DOHH2 (cell line): Measurements from ENCODE around the gene CRYBG2.

ENCODE experiments used
- H3F3A ChIP-seq: fragments of 200-600 bp; sonication (generic), shearing (Covaris generic); 2 replicates; pipeline ENCODE4 v1.6.0; 2016; ENCODE audit warnings: antibody characterized with exemption, mild to moderate bottlenecking; ENCODE audit not compliant: control insufficient read depth, insufficient read depth
- H3K27ac ChIP-seq: fragments of 200-600 bp; sonication (generic); 2 replicates; pipeline ENCODE4 v1.5.1; 2014; ENCODE audit warnings: low read depth, mild to moderate bottlenecking, low read length, moderate library complexity
- H3K27me3 ChIP-seq: fragments of 200-600 bp; sonication (generic); 2 replicates; pipeline ENCODE4 v1.6.1; 2014; ENCODE audit warnings: mild to moderate bottlenecking, low read length, mixed read lengths; ENCODE audit not compliant: control insufficient read depth
- H3K36me3 ChIP-seq: fragments of 200-600 bp; sonication (generic); 2 replicates; pipeline ENCODE4 v1.6.1; 2014; ENCODE audit warnings: mild to moderate bottlenecking, low read length, moderate library complexity, mixed read lengths; ENCODE audit not compliant: control insufficient read depth
- H3K4me1 ChIP-seq: fragments of 200-600 bp; sonication (generic); 2 replicates; pipeline ENCODE4 v1.6.1; 2014; ENCODE audit warnings: mild to moderate bottlenecking, low read length, mixed read lengths; ENCODE audit not compliant: control insufficient read depth
- H3K4me2 ChIP-seq: fragments of 200-600 bp; sonication (generic); 2 replicates; pipeline ENCODE4 v1.6.0; 2014; ENCODE audit warnings: mild to moderate bottlenecking, low read length, moderate library complexity
- H3K4me3 ChIP-seq: fragments of 200-600 bp; sonication (generic); 2 replicates; pipeline ENCODE4 v1.5.1; 2014; ENCODE audit warnings: mild to moderate bottlenecking, low read length, mixed read lengths
- H3K79me2 ChIP-seq: fragments of 200-600 bp; sonication (generic); 2 replicates; pipeline ENCODE4 v1.6.1; 2014; ENCODE audit warnings: mild to moderate bottlenecking, low read length, mixed read lengths; ENCODE audit not compliant: control insufficient read depth
- H3K9me2 ChIP-seq: fragments of 200-600 bp; sonication (generic); replicated peaks from 2 replicates; pipeline ENCODE4 v1.6.1; 2014; ENCODE audit warnings: mild to moderate bottlenecking, low read length, mixed read lengths; ENCODE audit not compliant: control insufficient read depth
- H3K9me3 ChIP-seq: fragments of 200-600 bp; sonication (generic); 2 replicates; pipeline ENCODE4 v1.6.1; 2014; ENCODE audit warnings: antibody characterized with exemption, low read length, mixed read lengths; ENCODE audit not compliant: control insufficient read depth, insufficient read depth
- H4K20me1 ChIP-seq: fragments of 200-600 bp; sonication (generic); 2 replicates; pipeline ENCODE4 v1.6.0; 2014; ENCODE audit warnings: low read depth, mild to moderate bottlenecking, antibody characterized with exemption, low read length, moderate library complexity; ENCODE audit not compliant: control insufficient read depth, insufficient read depth
- EZH2phosphoT487 ChIP-seq: fragments of 200-600 bp; sonication (generic); IDR thresholded peaks from 2 replicates; pipeline ENCODE4 v1.6.1; 2017; ENCODE audit warnings: borderline replicate concordance, mild to moderate bottlenecking, antibody characterized with exemption, low read length, moderate library complexity, mixed read lengths
- TF ChIP-seq, protein P1 (sequence below): fragments of 200-600 bp; sonication (generic); IDR thresholded peaks from one replicate; pipeline ENCODE4 v1.5.1; 2014; ENCODE audit warnings: antibody characterized with exemption, mild to moderate bottlenecking, low read depth, low read length; ENCODE audit not compliant: poor library complexity, severe bottlenecking

CRYBG2 gene

GRCh38 chr1:26353976-26354820, at the start of gene CRYBG2:
Gene CRYBG2, minus strand, starts transcription at chr1:26354130. Its CDS starts 7,473 bp downstream, at chr1:26346657.
- H3K9me2 ChIP-seq, result no peaks in the 10 kb centered on the region
- no peaks in the 10 kb centered on the region for H3K36me3 ChIP-seq
- TF ChIP-seq, protein P1, sequence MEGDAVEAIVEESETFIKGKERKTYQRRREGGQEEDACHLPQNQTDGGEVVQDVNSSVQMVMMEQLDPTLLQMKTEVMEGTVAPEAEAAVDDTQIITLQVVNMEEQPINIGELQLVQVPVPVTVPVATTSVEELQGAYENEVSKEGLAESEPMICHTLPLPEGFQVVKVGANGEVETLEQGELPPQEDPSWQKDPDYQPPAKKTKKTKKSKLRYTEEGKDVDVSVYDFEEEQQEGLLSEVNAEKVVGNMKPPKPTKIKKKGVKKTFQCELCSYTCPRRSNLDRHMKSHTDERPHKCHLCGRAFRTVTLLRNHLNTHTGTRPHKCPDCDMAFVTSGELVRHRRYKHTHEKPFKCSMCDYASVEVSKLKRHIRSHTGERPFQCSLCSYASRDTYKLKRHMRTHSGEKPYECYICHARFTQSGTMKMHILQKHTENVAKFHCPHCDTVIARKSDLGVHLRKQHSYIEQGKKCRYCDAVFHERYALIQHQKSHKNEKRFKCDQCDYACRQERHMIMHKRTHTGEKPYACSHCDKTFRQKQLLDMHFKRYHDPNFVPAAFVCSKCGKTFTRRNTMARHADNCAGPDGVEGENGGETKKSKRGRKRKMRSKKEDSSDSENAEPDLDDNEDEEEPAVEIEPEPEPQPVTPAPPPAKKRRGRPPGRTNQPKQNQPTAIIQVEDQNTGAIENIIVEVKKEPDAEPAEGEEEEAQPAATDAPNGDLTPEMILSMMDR, result no peak
- no peak for TF ChIP-seq EZH2phosphoT487
- peaks cover 7% of the 10 kb centered on the region for H3K27me3 ChIP-seq
- H3K27ac ChIP-seq, result no peak within 1 kb of the TSS
- no peaks in the 10 kb centered on the region for H4K20me1 ChIP-seq
- no peak within 1 kb of the TSS for H3K4me3 ChIP-seq
- H3K4me2 ChIP-seq, result no peak within 1 kb of the TSS
- no peaks in the 10 kb centered on the region for H3F3A ChIP-seq
- no peaks in the 10 kb centered on the region for H3K79me2 ChIP-seq
- no peaks in the 10 kb centered on the region for H3K4me1 ChIP-seq
- H3K9me3 ChIP-seq, result no peaks in the 10 kb centered on the region

- no peaks in the 10 kb centered on the region for H3K79me2 ChIP-seq
- TF ChIP-seq EZH2phosphoT487, result no peak
- TF ChIP-seq, protein P1, result no peak
- H3K9me2 ChIP-seq, result no peaks in the 10 kb centered on the region
- no peaks in the 10 kb centered on the region for H3K36me3 ChIP-seq
- H3K4me1 ChIP-seq, result peaks cover 1% of the 10 kb centered on the region
- H3K27me3 ChIP-seq, result peaks cover 30% of the 10 kb centered on the region
- H3F3A ChIP-seq, result no peaks in the 10 kb centered on the region
- H3K27ac ChIP-seq, result no peak overlapping the region
- no peaks in the 10 kb centered on the region for H3K9me3 ChIP-seq
- H4K20me1 ChIP-seq, result no peaks in the 10 kb centered on the region
- no peak overlapping the region for H3K4me2 ChIP-seq
- no peak overlapping the region for H3K4me3 ChIP-seq
Observed at GRCh38 chr1:26403656-26404055, 49.7 kb upstream of the CRYBG2 start.

- Histone ChIP-seq H3K4me2 (no peak overlapping the region), H3K9me2 (no peaks in the 10 kb centered on the region), H3K9me3 (no peaks in the 10 kb centered on the region), H3K27ac (no peak overlapping the region), H3K27me3 (peaks cover 23% of the 10 kb centered on the region), H3K79me2 (no peaks in the 10 kb centered on the region), H4K20me1 (no peaks in the 10 kb centered on the region), H3K4me1 (no peaks in the 10 kb centered on the region), H3F3A (no peaks in the 10 kb centered on the region), H3K36me3 (no peaks in the 10 kb centered on the region), H3K4me3 (no peak overlapping the region)
- no peak for TF ChIP-seq EZH2phosphoT487
- TF ChIP-seq, protein P1, result no peak
Observed at GRCh38 chr1:26401891-26402290, 48.0 kb upstream of the CRYBG2 start.
